Karpas-422 (cell line): ENCODE data around the gene C3AR1. TPM values are rescaled to one million over a fixed set of nuclear protein-coding genes. Genes with fewer than 3 reads are reported as not detected.
A peak's percentile ranks its signal among the peaks of the same experiment; 100 is the strongest.
"Not testable (repeated sequence)": the region's sequence is repeated elsewhere in the genome, so short reads cannot be mapped to it uniquely, and the experiment has no call there.

ENCODE experiments used
- DNase-seq: peaks from one replicate; pipeline ENCODE4 v3.0.0-alpha.2; 2015
- H2AFZ ChIP-seq: fragments of 200-600 bp; sonication (generic); 2 replicates; pipeline ENCODE4 v1.6.1; 2014; ENCODE audit warnings: antibody characterized with exemption, low read length, mixed read lengths
- H3K27ac ChIP-seq: fragments of 200-600 bp; sonication (generic); 2 replicates; pipeline ENCODE4 v1.5.1; 2014; ENCODE audit warnings: mild to moderate bottlenecking, low read length, moderate library complexity
- H3K27me3 ChIP-seq: fragments of 200-600 bp; sonication (generic); 2 replicates; pipeline ENCODE4 v1.6.1; 2014; ENCODE audit warnings: low read length, mixed read lengths
- H3K36me3 ChIP-seq: fragments of 200-600 bp; sonication (generic); 2 replicates; pipeline ENCODE4 v1.6.1; 2014; ENCODE audit warnings: low read length, mixed read lengths; ENCODE audit not compliant: insufficient read depth
- H3K4me1 ChIP-seq: fragments of 200-600 bp; sonication (generic); 2 replicates; pipeline ENCODE4 v1.6.1; 2014; ENCODE audit warnings: mild to moderate bottlenecking, low read length, mixed read lengths
- H3K4me2 ChIP-seq: fragments of 200-600 bp; sonication (generic); 2 replicates; pipeline ENCODE4 v1.6.1; 2014; ENCODE audit warnings: low read length, low read depth, mild to moderate bottlenecking; ENCODE audit not compliant: poor library complexity, severe bottlenecking
- H3K4me3 ChIP-seq: fragments of 200-600 bp; sonication (generic); 2 replicates; pipeline ENCODE4 v1.5.1; 2014; ENCODE audit warnings: mild to moderate bottlenecking, antibody characterized with exemption, low read length, mixed read lengths
- H3K79me2 ChIP-seq: fragments of 200-600 bp; sonication (generic); 2 replicates; pipeline ENCODE4 v1.6.1; 2014; ENCODE audit warnings: mild to moderate bottlenecking, low read length, mixed read lengths
- H3K9ac ChIP-seq: fragments of 200-600 bp; sonication (generic); 2 replicates; pipeline ENCODE4 v1.6.0; 2014; ENCODE audit warnings: low read length
- H3K9me2 ChIP-seq: fragments of 200-600 bp; sonication (generic), shearing (Covaris generic); replicated peaks from 2 replicates; pipeline ENCODE4 v1.6.0; 2014; ENCODE audit warnings: mild to moderate bottlenecking, low read length, moderate library complexity; ENCODE audit not compliant: insufficient read depth
- H3K9me3 ChIP-seq: fragments of 300-700, 200-600 bp; sonication (generic); 2 replicates; pipeline ENCODE4 v1.6.1; 2014; ENCODE audit warnings: low read length, mixed read lengths
- H4K20me1 ChIP-seq: fragments of 200-600 bp; sonication (generic); 2 replicates; pipeline ENCODE4 v1.6.1; 2014; ENCODE audit warnings: mild to moderate bottlenecking, antibody characterized with exemption, low read length, low read depth; ENCODE audit not compliant: insufficient read depth
- total RNA-seq: library from RNA; depleted of rRNA; stranded (reverse); fragments of >200 nt; shearing (Covaris generic); gene quantifications from 2 replicates; pipeline ENCODE4 v1.2.3, GENCODE V29; 2014; ENCODE audit warnings: low replicate concordance

The C3AR1 gene
- total RNA-seq, 1 experiment from 2014 or later: 2.2 TPM

GRCh38 chr12:8088574-8088973, 22.4 kb upstream of the C3AR1 start:
- H4K20me1 ChIP-seq: no peaks in the 10 kb centered on the region
- no peaks in the 10 kb centered on the region for H3K27me3 ChIP-seq
- H3K36me3 ChIP-seq: peaks cover 31% of the 10 kb centered on the region; the same call in 1 of the 2 replicates
- H3K4me2 ChIP-seq: peak overlapping the region; percentile 45
- no peak for DNase-seq
- no peaks in the 10 kb centered on the region for H3K9me2 ChIP-seq
- peak overlapping the region; percentile 68 for H3K27ac ChIP-seq
- peaks cover 68% of the 10 kb centered on the region for H3K79me2 ChIP-seq
- H3K9me3 ChIP-seq: no peaks in the 10 kb centered on the region
- H3K4me3 ChIP-seq: peak overlapping the region; percentile 20
- H2AFZ ChIP-seq: no peak overlapping the region
- peak overlapping the region; percentile 22 for H3K9ac ChIP-seq
- H3K4me1 ChIP-seq: peaks cover 48% of the 10 kb centered on the region

- no peaks in the 10 kb centered on the region for H3K27me3 ChIP-seq
- H3K79me2 ChIP-seq: peaks cover 77% of the 10 kb centered on the region
- no peak for DNase-seq
- no peaks in the 10 kb centered on the region; the same call in 1 of the 2 replicates for H4K20me1 ChIP-seq
- H3K9me3 ChIP-seq: no peaks in the 10 kb centered on the region
- no peak overlapping the region for H2AFZ ChIP-seq
- peak overlapping the region; percentile 45 for H3K4me2 ChIP-seq
- H3K9me2 ChIP-seq: no peaks in the 10 kb centered on the region
- peaks cover 55% of the 10 kb centered on the region for H3K4me1 ChIP-seq
- peak overlapping the region; percentile 26 for H3K4me3 ChIP-seq
- H3K27ac ChIP-seq: peak overlapping the region; percentile 68
- peak overlapping the region; percentile 22; the same call in 1 of the 2 replicates for H3K9ac ChIP-seq
- H3K36me3 ChIP-seq: peaks cover 23% of the 10 kb centered on the region; the same call in 1 of the 2 replicates
Measured at GRCh38 chr12:8087666-8088065, 21.5 kb upstream of the C3AR1 start.

- H3K4me3 ChIP-seq: peak overlapping the region; percentile 83; the same call in 1 of the 2 replicates
- peaks cover 63% of the 10 kb centered on the region for H3K4me1 ChIP-seq
- DNase-seq, H3K27me3 ChIP-seq, H3K9me3 ChIP-seq, H4K20me1 ChIP-seq, H3K9me2 ChIP-seq, H3K27ac ChIP-seq, H3K36me3 ChIP-seq, H2AFZ ChIP-seq: not testable (repeated sequence)
- H3K79me2 ChIP-seq: peaks cover 72% of the 10 kb centered on the region
- peak overlapping the region; percentile 100 for H3K4me2 ChIP-seq
- 0 out of 2 replicates have a peak overlapping the region, but pooled peaks have one; percentile 78 for H3K9ac ChIP-seq
Measured at GRCh38 chr12:8084351-8084750, 18.2 kb upstream of the C3AR1 start.

- no peaks in the 10 kb centered on the region for H3K36me3 ChIP-seq
- no peaks in the 10 kb centered on the region for H3K27me3 ChIP-seq
- peak overlapping the region; percentile 78 for H3K9ac ChIP-seq
- H3K27ac ChIP-seq: peak overlapping the region; percentile 82
- no peaks in the 10 kb centered on the region for H3K9me3 ChIP-seq
- H3K4me3 ChIP-seq: peak overlapping the region; percentile 83
- peak overlapping the region; percentile 100 for H3K4me2 ChIP-seq
- H4K20me1 ChIP-seq: no peaks in the 10 kb centered on the region; the same call in 1 of the 2 replicates
- DNase-seq: no peak
- no peak overlapping the region for H2AFZ ChIP-seq
- H3K4me1 ChIP-seq: peaks cover 47% of the 10 kb centered on the region
- H3K79me2 ChIP-seq: peaks cover 56% of the 10 kb centered on the region
- no peaks in the 10 kb centered on the region for H3K9me2 ChIP-seq
Measured at GRCh38 chr12:8082808-8083100, 16.6 kb upstream of the C3AR1 start.

GRCh38 chr12:8081251-8081920, 15.2 kb upstream of the C3AR1 start:
- Histone ChIP-seq H3K4me2 (peak overlapping the region; percentile 100), H3K9me3 (no peaks in the 10 kb centered on the region), H3K9me2 (no peaks in the 10 kb centered on the region), H2AFZ (peak overlapping the region; percentile 61), H3K4me1 (peaks cover 42% of the 10 kb centered on the region), H3K9ac (peak overlapping the region; percentile 78), H3K27ac (peak overlapping the region; percentile 82), H3K36me3 (no peaks in the 10 kb centered on the region), H3K79me2 (peaks cover 43% of the 10 kb centered on the region), H4K20me1 (no peaks in the 10 kb centered on the region; the same call in 1 of the 2 replicates), H3K27me3 (no peaks in the 10 kb centered on the region), H3K4me3 (peak overlapping the region; percentile 83)
- peak; percentile 67 for DNase-seq

- no peaks in the 10 kb centered on the region for H3K36me3 ChIP-seq
- 0 out of 2 replicates have a peak overlapping the region, but pooled peaks have one; percentile 83 for H3K4me3 ChIP-seq
- H3K9ac ChIP-seq: no peak overlapping the region
- no peak for DNase-seq
- no peak overlapping the region for H2AFZ ChIP-seq
- no peaks in the 10 kb centered on the region for H3K27me3 ChIP-seq
- H3K4me1 ChIP-seq: peaks cover 39% of the 10 kb centered on the region
- H3K9me2 ChIP-seq: no peaks in the 10 kb centered on the region
- no peak overlapping the region for H3K27ac ChIP-seq
- peak overlapping the region; percentile 100 for H3K4me2 ChIP-seq
- peaks cover 30% of the 10 kb centered on the region for H3K79me2 ChIP-seq
- H3K9me3 ChIP-seq: no peaks in the 10 kb centered on the region
- H4K20me1 ChIP-seq: no peaks in the 10 kb centered on the region; the same call in 1 of the 2 replicates
Measured at GRCh38 chr12:8080120-8080519, 14.0 kb upstream of the C3AR1 start.

- Histone ChIP-seq H3K9ac (no peak overlapping the region), H3K27me3 (no peaks in the 10 kb centered on the region), H3K9me2 (no peaks in the 10 kb centered on the region), H3K9me3 (no peaks in the 10 kb centered on the region), H3K4me2 (no peak overlapping the region), H3K4me3 (no peak overlapping the region), H2AFZ (no peak overlapping the region), H3K4me1 (peaks cover 30% of the 10 kb centered on the region), H4K20me1 (no peaks in the 10 kb centered on the region; the same call in 1 of the 2 replicates), H3K27ac (no peak overlapping the region), H3K36me3 (no peaks in the 10 kb centered on the region), H3K79me2 (peaks cover 18% of the 10 kb centered on the region)
- DNase-seq: no peak
Measured at GRCh38 chr12:8078916-8079315, 12.8 kb upstream of the C3AR1 start.

GRCh38 chr12:8078398-8078797, 12.2 kb upstream of the C3AR1 start:
- Histone ChIP-seq H3K79me2 (peaks cover 13% of the 10 kb centered on the region), H3K4me2 (no peak overlapping the region), H4K20me1 (no peaks in the 10 kb centered on the region; the same call in 1 of the 2 replicates), H3K9ac (no peak overlapping the region), H3K36me3 (no peaks in the 10 kb centered on the region), H3K4me3 (no peak overlapping the region), H3K27ac (no peak overlapping the region), H3K9me3 (no peaks in the 10 kb centered on the region), H2AFZ (no peak overlapping the region), H3K4me1 (peaks cover 25% of the 10 kb centered on the region), H3K27me3 (no peaks in the 10 kb centered on the region), H3K9me2 (no peaks in the 10 kb centered on the region)
- peak; percentile 71 for DNase-seq
